ENCODE results near the gene KIF2C. TPM values are rescaled to one million over a fixed set of nuclear protein-coding genes. Genes with fewer than 3 reads are reported as not detected.

KIF2C gene
- total and polyA plus RNA-seq, 4 experiments from 2014 or later: 0.16 to 1.5 (median 1.4) TPM; not detected in 1

DNA sequence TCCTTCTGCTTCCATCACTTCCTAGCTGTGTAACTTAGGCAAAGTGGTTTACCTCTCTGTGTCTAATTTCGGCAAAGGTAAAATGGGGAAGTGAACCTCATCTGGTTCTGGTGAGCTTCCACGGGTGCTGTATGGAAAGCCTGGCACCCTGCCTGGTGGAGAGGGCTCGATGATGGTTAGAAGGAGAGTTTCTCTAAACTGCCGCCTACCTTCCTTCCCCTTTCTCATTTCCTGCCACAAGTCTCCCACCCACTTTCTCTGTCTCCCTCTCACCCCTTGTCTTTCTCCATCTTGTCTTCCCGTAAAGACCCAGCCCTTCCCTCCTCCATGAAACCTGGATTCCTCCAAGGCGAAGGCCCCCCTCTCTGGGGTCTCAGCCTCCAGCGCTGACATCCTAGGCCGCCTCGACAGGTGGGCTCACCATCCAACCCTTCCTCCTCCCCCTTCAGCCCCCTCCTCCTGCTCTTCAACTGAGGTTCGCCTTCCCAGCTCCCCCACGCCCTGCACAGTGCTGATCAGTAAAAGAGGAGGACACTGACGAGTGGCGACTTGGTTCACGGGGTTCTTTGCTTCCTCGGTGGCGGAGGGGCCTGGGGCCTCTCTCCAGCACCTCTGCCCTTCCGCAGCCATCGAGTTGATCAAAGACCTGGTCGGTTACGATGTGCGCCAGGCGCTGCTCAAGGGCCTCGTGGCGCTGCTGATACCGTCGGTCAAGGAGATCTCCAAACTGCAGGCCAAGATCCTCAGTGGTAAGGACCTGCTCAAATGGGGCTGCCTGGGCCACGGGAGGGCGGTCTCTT is 15.9 kb upstream of the KIF2C start:
- intact Hi-C loops (cut with micrococcal nuclease): no loop called here
- Histone ChIP-seq H3K9me3 (ENCODE audit: control insufficient read depth in 1 of 2, low read length in 2 of 2) (no peaks in the 10 kb centered on the region), H3K4me1 (ENCODE audit: insufficient read depth, low read length) (peaks cover 58% of the 10 kb centered on the region), H3K27ac (ENCODE audit: low read depth, low read length) (peak overlapping the region; percentile 50), H3K4me3 (ENCODE audit: low read length in 2 of 2) (peak overlapping the region; percentile 2 to 45), H3K36me3 (ENCODE audit: insufficient read depth, low read length) (no peaks in the 10 kb centered on the region), H3K27me3 (ENCODE audit: insufficient read depth, low read length) (no peaks in the 10 kb centered on the region)
- ChIA-PET POLR2A (ENCODE audit: partially characterized antibody) (interaction anchor here (0.6 to 8.6 kb wide), 12 partner anchors 7 to 798 kb away, joined by 3 to 182 read pairs (median 23); partner anchors contain the start of genes BTBD19, DYNLT4, HECTD3 and KIF2C), CTCF (ENCODE audit: partially characterized antibody) (interaction anchor here (0.6 to 1.4 kb wide), 4 partner anchors 8 to 96 kb away, joined by 3 to 6 read pairs (median 4); partner anchors contain the start of gene RNU5D-1)
- Mint-ChIP-seq H3K27ac (peak overlapping the region; percentile 87 to 97 (median 94)), H3K9me3 (no peaks in the 10 kb centered on the region), H3K4me3 (peak overlapping the region; percentile 76 to 92 (median 84)), H3K36me3 (peaks cover 0 to 2% of the 10 kb centered on the region in 2 donors), H3K4me1 (peaks cover 42 to 67% (median 52%) of the 10 kb centered on the region in 4 donors), H3K27me3 (no peaks in the 10 kb centered on the region)
- DNase-seq: peak in 2 of 5 donors; percentile 36 to 59

DNA sequence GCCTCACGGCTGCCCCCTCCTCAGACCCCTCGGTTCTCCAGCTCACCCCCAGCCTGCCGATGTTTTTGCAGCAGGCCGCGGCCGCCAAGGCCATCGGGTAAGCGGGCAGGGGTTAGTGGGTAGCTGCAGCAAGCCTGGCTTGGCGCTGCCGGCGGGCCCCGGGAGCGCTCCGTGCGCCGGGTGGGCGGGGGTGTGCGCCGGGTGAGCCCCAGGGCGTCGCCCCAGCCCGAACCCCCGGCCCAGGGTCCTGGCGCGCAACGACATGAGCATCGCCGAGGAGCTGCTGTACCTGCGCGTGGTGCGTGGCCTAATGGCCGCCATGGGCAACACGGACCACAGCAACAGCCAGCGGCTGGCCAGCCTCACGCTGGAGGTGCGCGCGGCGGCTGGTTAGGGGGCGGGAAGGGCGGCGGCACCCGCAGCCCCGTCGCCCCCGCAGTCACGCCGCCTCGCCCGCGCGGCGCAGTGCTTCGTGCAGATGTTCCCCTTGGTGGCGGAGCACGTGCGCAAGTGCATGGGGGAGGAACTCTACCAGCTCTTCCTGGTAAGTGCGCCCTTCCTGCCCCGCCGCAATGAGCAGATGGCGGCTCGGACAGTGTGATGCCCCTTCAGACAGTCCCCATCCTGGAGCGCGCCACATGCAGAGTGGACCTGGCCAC is 15.2 kb upstream of the KIF2C start:
- Mint-ChIP-seq H3K4me1 (peaks cover 43 to 65% (median 52%) of the 10 kb centered on the region in 4 donors), H3K27ac (peak overlapping the region in 5 of 7 donors; percentile 35 to 91 (median 84)), H3K9me3 (no peaks in the 10 kb centered on the region), H3K36me3 (peaks cover 0 to 2% of the 10 kb centered on the region in 2 donors), H3K4me3 (peak overlapping the region in 6 of 8 donors; percentile 28 to 86 (median 64)), H3K27me3 (no peaks in the 10 kb centered on the region)
- H3K4me1 ChIP-seq (ENCODE audit: insufficient read depth, low read length): peaks cover 57% of the 10 kb centered on the region
- POLR2A ChIA-PET (ENCODE audit: partially characterized antibody): interaction anchor here (0.6 to 7.1 kb wide), 7 partner anchors 11 to 288 kb away, joined by 3 to 103 read pairs (median 45); partner anchors contain the start of genes BTBD19, DYNLT4, HECTD3 and PLK3
- intact Hi-C loops (cut with micrococcal nuclease): no loop called here
- no peaks in the 10 kb centered on the region for H3K9me3 ChIP-seq (ENCODE audit: control insufficient read depth in 1 of 2, low read length in 2 of 2)
- no peaks in the 10 kb centered on the region for H3K27me3 ChIP-seq (ENCODE audit: insufficient read depth, low read length)
- no peaks in the 10 kb centered on the region for H3K36me3 ChIP-seq (ENCODE audit: insufficient read depth, low read length)
- no peak for DNase-seq
- H3K4me3 ChIP-seq (ENCODE audit: low read length in 2 of 2): peak overlapping the region in 1 of 2 donors; percentile 45
- CTCF ChIA-PET (ENCODE audit: partially characterized antibody): interaction anchor here (1.1 to 1.3 kb wide), 2 partner anchors 7 to 10 kb away, joined by 5 read pairs; partner anchors contain the start of gene RNU5D-1
- H3K27ac ChIP-seq (ENCODE audit: low read depth, low read length): no peak overlapping the region

DNA sequence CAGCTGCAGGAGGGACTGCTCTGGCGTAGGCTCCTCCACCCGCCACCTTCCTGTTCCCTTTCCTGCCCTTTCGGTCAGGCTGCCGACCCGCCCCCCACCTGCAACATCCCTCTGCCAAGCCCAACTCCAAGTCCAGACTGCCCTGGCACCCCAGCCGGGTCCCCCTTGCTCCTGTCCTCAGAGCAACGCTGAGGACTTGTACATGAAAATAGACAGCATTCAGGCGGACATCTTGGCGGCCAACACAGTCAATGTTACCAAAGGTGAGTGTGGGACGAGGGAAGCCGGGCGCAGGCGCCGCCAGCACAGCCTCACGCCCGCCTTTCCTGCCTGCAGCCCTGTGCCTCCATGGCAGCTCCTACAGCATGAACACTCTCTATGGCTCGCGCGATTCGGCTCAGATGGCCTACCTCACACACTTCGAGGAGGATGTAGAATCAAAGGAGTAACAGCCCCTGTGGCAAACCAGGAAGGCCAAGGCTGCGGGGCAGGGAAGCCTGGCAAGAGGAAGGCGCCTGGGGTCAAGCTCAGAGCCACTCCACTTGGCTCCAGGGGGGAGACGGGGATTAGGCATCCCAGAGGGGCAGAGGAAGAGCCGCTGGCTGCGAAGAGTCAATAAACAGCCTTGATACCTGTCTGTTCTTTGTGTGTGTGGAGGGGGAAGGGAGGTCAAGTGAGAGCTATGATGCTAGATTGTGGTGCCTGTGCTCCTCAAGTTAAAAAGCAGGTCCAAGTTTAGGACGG is 14.5 kb upstream of the KIF2C start:
- intact Hi-C loops (cut with micrococcal nuclease): no loop called here
- Mint-ChIP-seq H3K4me1 (peaks cover 39 to 63% (median 49%) of the 10 kb centered on the region in 4 donors), H3K4me3 (peak overlapping the region; percentile 28 to 86 (median 69)), H3K27me3 (no peaks in the 10 kb centered on the region), H3K36me3 (peaks cover 0 to 2% of the 10 kb centered on the region in 2 donors), H3K27ac (peak overlapping the region; percentile 35 to 86 (median 77)), H3K9me3 (no peaks in the 10 kb centered on the region)
- Histone ChIP-seq H3K27me3 (ENCODE audit: insufficient read depth, low read length) (no peaks in the 10 kb centered on the region), H3K4me3 (ENCODE audit: low read length in 2 of 2) (no peak overlapping the region), H3K36me3 (ENCODE audit: insufficient read depth, low read length) (no peaks in the 10 kb centered on the region), H3K4me1 (ENCODE audit: insufficient read depth, low read length) (peaks cover 55% of the 10 kb centered on the region), H3K27ac (ENCODE audit: low read depth, low read length) (no peak overlapping the region), H3K9me3 (ENCODE audit: control insufficient read depth in 1 of 2, low read length in 2 of 2) (no peaks in the 10 kb centered on the region)
- ChIA-PET POLR2A (ENCODE audit: partially characterized antibody) (interaction anchor here (4.6 to 7.1 kb wide), 3 partner anchors 50 to 287 kb away, joined by 45 to 103 read pairs (median 56); partner anchors contain the start of genes HECTD3, RPS8 and UROD), CTCF (ENCODE audit: partially characterized antibody) (interaction anchor here (1.1 kb wide), 1 partner anchor 10 kb away, joined by 5 read pairs; no protein-coding TSS in a partner anchor)
- DNase-seq: no peak

DNA sequence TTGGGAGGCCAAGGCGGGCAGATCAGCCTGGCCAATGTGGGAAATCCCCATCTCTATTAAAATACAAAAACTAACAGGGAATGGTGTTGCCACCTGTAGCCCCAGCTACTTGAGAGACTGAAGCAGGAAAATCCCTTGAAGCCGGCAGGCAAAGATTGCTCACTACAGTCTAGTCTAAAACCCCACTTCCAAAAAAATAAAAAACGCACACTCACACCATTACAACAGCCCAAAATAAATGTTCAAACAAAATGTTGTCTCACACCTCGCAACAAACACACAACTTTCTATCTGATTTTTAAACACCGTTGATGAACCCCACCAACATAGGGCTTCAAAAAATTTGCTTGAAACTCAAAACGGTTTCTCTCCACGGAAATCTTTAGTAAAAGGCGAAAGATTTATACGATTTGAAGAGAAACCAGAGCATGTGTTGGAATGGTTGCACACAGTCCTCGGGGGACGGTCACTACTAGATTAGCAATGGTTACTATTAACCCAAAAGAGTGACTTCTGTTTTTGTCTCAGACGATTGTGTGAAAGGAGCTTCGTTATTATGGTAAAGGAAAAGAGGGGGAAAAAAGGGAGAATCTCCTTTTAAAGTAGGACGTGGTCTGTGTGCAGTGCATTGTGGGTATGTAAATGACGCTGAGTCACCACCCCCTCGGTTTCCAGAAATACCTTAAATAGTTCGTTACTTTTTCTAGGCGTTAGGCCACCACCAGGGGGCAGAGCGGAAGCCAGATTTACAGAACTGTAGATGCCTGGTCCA is 8.7 kb upstream of the KIF2C start, which contains the start of gene RNU5D-1:
Gene RNU5D-1, minus strand, starts transcription at position 430 of the 772 bp plus-strand sequence.
- no peaks in the 10 kb centered on the region for H3K9me3 ChIP-seq (ENCODE audit: control insufficient read depth in 1 of 2, low read length in 2 of 2)
- DNase-seq: peak; percentile 90 to 94 (median 91)
- peaks cover 22% of the 10 kb centered on the region for H3K4me1 ChIP-seq (ENCODE audit: insufficient read depth, low read length)
- Mint-ChIP-seq H3K27ac (peak within 1 kb of the TSS; percentile 97 to 100 (median 99)), H3K36me3 (no peaks in the 10 kb centered on the region), H3K27me3 (no peaks in the 10 kb centered on the region), H3K9me3 (no peaks in the 10 kb centered on the region), H3K4me3 (peak within 1 kb of the TSS; percentile 54 to 93 (median 84)), H3K4me1 (peaks cover 18 to 38% (median 24%) of the 10 kb centered on the region in 4 donors)
- ChIA-PET CTCF (ENCODE audit: partially characterized antibody) (interaction anchor here (0.6 to 9.9 kb wide), 29 partner anchors 7 to 764 kb away, joined by 3 to 175 read pairs (median 6); partner anchors contain the start of genes BEST4, BTBD19, HECTD3 and KIF2C), POLR2A (ENCODE audit: partially characterized antibody) (interaction anchor here (0.6 to 8.5 kb wide), 36 partner anchors 9 to 955 kb away, joined by 3 to 182 read pairs (median 6); partner anchors contain the start of genes ARMH1, BEST4, BTBD19 and DYNLT4)
- no peaks in the 10 kb centered on the region for H3K27me3 ChIP-seq (ENCODE audit: insufficient read depth, low read length)
- intact Hi-C loops (cut with micrococcal nuclease): loop anchor here (1.0 to 5.0 kb wide), 11 partner anchors 8 to 956 kb away; partner anchors contain the start of genes ARMH1, BTBD19, DYNLT4 and GPBP1L1
- H3K27ac ChIP-seq (ENCODE audit: low read depth, low read length): peak within 1 kb of the TSS; percentile 96
- no peaks in the 10 kb centered on the region for H3K36me3 ChIP-seq (ENCODE audit: insufficient read depth, low read length)
- peak within 1 kb of the TSS; percentile 31 to 39 for H3K4me3 ChIP-seq (ENCODE audit: low read length in 2 of 2)

DNA sequence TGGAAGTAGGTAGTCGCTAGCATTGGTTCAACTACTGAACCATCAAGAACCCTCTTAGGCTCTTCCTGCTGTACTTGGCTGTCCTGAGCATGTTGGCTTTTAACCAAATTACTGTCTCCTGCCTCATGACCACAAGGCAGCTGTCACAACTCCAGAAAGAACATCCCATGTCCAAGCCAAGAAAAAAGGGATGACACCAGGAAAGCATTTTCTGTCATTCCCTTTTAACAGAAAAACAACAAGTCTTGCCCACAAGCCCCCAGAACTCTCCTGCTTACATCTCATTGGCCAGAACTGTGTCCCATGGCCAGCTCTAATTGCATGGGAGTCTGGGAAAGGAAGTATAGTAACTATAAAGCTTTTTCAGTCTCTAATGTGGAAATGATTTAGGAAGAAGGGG is 6.3 kb upstream of the KIF2C start:
- ChIA-PET POLR2A (ENCODE audit: partially characterized antibody) (interaction anchor here (1.1 to 8.5 kb wide), 5 partner anchors 14 to 86 kb away, joined by 3 to 182 read pairs (median 60); partner anchors contain the start of genes ARMH1, PLK3 and RPS8), CTCF (ENCODE audit: partially characterized antibody) (interaction anchor here (1.0 to 9.9 kb wide), 6 partner anchors 17 to 760 kb away, joined by 3 to 175 read pairs (median 4); partner anchors contain the start of genes HECTD3 and RPS8)
- no peak overlapping the region for H3K27ac ChIP-seq (ENCODE audit: low read depth, low read length)
- no peaks in the 10 kb centered on the region for H3K9me3 Mint-ChIP-seq
- H3K27ac Mint-ChIP-seq: no peak overlapping the region
- H3K36me3 Mint-ChIP-seq: no peaks in the 10 kb centered on the region
- intact Hi-C loops (cut with micrococcal nuclease): loop anchor here (5.0 kb wide), 3 partner anchors 74 to 759 kb away; partner anchors contain the start of genes BTBD19, DYNLT4, HECTD3 and TESK2
- H3K9me3 ChIP-seq (ENCODE audit: control insufficient read depth in 1 of 2, low read length in 2 of 2): no peaks in the 10 kb centered on the region
- no peaks in the 10 kb centered on the region for H3K36me3 ChIP-seq (ENCODE audit: insufficient read depth, low read length)
- no peaks in the 10 kb centered on the region for H3K27me3 ChIP-seq (ENCODE audit: insufficient read depth, low read length)
- no peak for DNase-seq
- peak overlapping the region in 1 of 8 donors; percentile 48 for H3K4me3 Mint-ChIP-seq
- no peaks in the 10 kb centered on the region for H3K27me3 Mint-ChIP-seq
- H3K4me1 ChIP-seq (ENCODE audit: insufficient read depth, low read length): peaks cover 22% of the 10 kb centered on the region
- H3K4me3 ChIP-seq (ENCODE audit: low read length in 2 of 2): no peak overlapping the region
- peaks cover 15 to 31% (median 23%) of the 10 kb centered on the region in 4 donors for H3K4me1 Mint-ChIP-seq
